RWPE2 (cell line): Measurements from ENCODE around the gene SLC6A18.

Source experiments
- ATAC-seq: fragments of 200-7000 bp; cut with Tn5 transposase; 3 replicates; pipeline ENCODE4 v1.9.1; 2021; ENCODE audit warnings: low read depth
- DNase-seq: peaks from one replicate; pipeline ENCODE4 v3.0.0-alpha.2; 2020; ENCODE audit warnings: low spot score
- H3K27ac ChIP-seq: fragments of 450-650 bp; 2 replicates; pipeline ENCODE4 v1.5.1; 2017; ENCODE audit warnings: mild to moderate bottlenecking; ENCODE audit not compliant: poor library complexity, severe bottlenecking
- H3K27me3 ChIP-seq: fragments of 250-450 bp; sonication (Bioruptor Pico); 2 replicates; pipeline ENCODE4 v1.5.1; 2021; ENCODE audit warnings: mild to moderate bottlenecking, moderate library complexity; ENCODE audit not compliant: insufficient read depth, poor library complexity, severe bottlenecking
- H3K36me3 ChIP-seq: fragments of 250-450 bp; sonication (Bioruptor Pico); 2 replicates; pipeline ENCODE4 v1.5.1; 2020; ENCODE audit warnings: low read depth, mild to moderate bottlenecking, moderate library complexity
- H3K4me1 ChIP-seq: fragments of 250-450 bp; sonication (Bioruptor Pico); 2 replicates; pipeline ENCODE4 v1.5.1; 2021; ENCODE audit warnings: mild to moderate bottlenecking, moderate library complexity; ENCODE audit not compliant: insufficient read depth, poor library complexity, severe bottlenecking
- H3K4me3 ChIP-seq: fragments of 250-450 bp; sonication (Bioruptor Pico); 2 replicates; pipeline ENCODE4 v1.5.1; 2021; ENCODE audit warnings: mild to moderate bottlenecking, moderate library complexity; ENCODE audit not compliant: severe bottlenecking
- H3K9me3 ChIP-seq: fragments of 250-450 bp; sonication (Bioruptor Pico); 2 replicates; pipeline ENCODE4 v1.5.1; 2021; ENCODE audit warnings: mild to moderate bottlenecking, moderate library complexity; ENCODE audit not compliant: severe bottlenecking
- TF ChIP-seq, protein P1 (sequence below): fragments of 450-650 bp; IDR thresholded peaks from one replicate; pipeline ENCODE4 v1.5.1; 2017; ENCODE audit warnings: mild to moderate bottlenecking, moderate library complexity; ENCODE audit not compliant: poor library complexity, severe bottlenecking

Gene SLC6A18

DNA sequence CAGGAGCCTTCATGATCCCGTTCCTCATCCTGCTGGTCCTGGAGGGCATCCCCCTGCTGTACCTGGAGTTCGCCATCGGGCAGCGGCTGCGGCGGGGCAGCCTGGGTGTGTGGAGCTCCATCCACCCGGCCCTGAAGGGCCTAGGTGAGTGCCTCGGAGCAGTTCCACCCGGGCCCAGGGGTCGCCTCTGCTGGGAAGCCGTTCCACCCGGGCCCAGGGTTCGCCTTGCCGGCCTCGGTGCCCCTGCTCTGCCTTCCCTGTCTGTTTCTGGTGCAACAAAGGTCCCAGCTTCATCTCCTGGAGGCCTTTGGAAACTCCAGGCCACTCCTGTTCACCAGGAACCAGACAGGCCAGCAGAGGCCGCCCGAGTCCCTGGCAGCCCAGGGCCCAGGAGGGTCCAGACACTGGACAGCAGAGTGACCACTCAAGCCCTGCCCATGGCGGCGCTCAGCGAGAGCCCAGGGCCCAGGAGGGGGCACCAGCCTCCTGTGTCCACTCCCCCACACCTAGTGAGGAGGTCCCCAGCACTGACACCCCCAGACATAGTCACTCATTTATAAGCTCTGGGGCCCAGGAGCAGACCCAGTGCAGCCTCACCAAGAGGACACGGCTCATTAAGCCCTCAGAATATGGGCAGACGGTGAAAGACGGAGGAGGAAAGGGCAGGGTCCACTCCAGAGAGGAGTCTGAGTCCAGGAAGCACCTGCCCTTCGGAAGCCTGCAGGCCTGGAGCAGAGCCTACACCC is 16.3 kb upstream of the SLC6A18 start:
- Histone ChIP-seq H3K4me1 (no peaks in the 10 kb centered on the region), H3K36me3 (no peaks in the 10 kb centered on the region), H3K27me3 (peaks cover 19% of the 10 kb centered on the region), H3K27ac (no peak overlapping the region), H3K4me3 (no peak overlapping the region), H3K9me3 (no peaks in the 10 kb centered on the region)
- DNase-seq (peak; percentile 72), ATAC-seq (peak; percentile 60)
- TF ChIP-seq, protein P1, sequence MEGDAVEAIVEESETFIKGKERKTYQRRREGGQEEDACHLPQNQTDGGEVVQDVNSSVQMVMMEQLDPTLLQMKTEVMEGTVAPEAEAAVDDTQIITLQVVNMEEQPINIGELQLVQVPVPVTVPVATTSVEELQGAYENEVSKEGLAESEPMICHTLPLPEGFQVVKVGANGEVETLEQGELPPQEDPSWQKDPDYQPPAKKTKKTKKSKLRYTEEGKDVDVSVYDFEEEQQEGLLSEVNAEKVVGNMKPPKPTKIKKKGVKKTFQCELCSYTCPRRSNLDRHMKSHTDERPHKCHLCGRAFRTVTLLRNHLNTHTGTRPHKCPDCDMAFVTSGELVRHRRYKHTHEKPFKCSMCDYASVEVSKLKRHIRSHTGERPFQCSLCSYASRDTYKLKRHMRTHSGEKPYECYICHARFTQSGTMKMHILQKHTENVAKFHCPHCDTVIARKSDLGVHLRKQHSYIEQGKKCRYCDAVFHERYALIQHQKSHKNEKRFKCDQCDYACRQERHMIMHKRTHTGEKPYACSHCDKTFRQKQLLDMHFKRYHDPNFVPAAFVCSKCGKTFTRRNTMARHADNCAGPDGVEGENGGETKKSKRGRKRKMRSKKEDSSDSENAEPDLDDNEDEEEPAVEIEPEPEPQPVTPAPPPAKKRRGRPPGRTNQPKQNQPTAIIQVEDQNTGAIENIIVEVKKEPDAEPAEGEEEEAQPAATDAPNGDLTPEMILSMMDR = peak; percentile 83

DNA sequence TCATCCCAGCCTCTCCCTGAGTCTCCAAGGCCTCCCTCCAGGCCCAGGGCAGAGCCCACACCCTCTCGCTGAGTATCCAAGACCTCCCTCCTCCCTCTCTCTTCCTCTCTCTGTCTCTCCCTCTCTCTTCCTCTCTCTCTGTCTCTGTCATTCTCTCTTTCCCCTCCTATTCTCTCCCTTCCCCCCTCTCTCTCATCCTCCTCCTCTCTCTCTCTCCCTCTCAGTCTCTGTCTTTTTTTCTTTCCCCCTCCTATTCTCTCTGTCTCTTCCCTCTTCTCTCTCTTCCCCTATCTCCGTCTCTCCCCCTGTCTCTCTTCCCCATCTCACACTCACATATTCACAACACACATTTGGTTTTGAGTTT is 15.7 kb upstream of the SLC6A18 start:
- DNase-seq = peak; percentile 44
- Histone ChIP-seq H3K9me3 (no peaks in the 10 kb centered on the region), H3K27ac (no peak overlapping the region), H3K27me3 (peaks cover 16% of the 10 kb centered on the region), H3K4me3 (no peak overlapping the region), H3K36me3 (no peaks in the 10 kb centered on the region), H3K4me1 (no peaks in the 10 kb centered on the region)
- no peak for ATAC-seq
- TF ChIP-seq, protein P1 = no peak

DNA sequence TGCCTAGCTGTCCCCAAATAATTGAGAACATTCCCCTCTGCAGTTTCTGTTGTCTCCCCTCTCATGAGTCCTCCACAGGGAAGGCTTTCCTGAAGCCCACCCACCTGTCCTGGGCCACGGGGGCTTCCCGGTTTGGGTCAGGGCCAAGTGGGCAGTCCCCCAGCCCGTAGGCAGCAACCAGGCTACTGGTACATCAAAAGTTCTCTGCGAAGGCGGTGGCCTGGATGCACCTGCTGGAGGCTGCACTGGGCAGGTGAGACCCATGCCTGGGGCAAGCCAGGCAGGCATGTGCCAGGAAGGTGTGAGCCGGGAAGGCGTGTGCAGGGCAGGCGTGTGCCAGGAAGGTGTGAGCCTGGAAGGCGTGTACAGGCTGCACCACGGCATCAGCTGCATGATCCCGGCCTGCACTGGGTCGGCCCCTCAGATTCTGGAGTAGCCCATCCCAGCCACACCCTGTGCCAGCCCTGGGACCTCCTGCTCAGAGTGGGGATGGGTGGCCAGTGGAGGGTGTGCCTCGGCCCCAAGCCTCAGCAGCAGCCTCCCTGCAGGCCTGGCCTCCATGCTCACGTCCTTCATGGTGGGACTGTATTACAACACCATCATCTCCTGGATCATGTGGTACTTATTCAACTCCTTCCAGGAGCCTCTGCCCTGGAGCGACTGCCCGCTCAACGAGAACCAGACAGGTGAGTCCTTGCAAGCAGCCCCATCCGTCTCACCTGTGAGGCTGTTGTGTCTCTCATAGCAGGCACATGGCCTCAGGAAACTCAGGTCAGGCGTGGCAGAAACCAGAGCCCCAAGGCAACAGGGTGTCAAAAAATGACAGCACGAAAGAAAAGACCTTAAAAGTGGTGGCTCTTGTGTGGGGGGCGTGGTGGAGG is 15.0 kb upstream of the SLC6A18 start:
- DNase-seq = peak; percentile 61
- H3K9me3 ChIP-seq = no peaks in the 10 kb centered on the region
- ATAC-seq = no peak
- TF ChIP-seq, protein P1 = no peak
- no peaks in the 10 kb centered on the region for H3K36me3 ChIP-seq
- H3K4me3 ChIP-seq = no peak overlapping the region
- H3K27me3 ChIP-seq = peaks cover 11% of the 10 kb centered on the region
- H3K27ac ChIP-seq = no peak overlapping the region
- H3K4me1 ChIP-seq = no peaks in the 10 kb centered on the region

DNA sequence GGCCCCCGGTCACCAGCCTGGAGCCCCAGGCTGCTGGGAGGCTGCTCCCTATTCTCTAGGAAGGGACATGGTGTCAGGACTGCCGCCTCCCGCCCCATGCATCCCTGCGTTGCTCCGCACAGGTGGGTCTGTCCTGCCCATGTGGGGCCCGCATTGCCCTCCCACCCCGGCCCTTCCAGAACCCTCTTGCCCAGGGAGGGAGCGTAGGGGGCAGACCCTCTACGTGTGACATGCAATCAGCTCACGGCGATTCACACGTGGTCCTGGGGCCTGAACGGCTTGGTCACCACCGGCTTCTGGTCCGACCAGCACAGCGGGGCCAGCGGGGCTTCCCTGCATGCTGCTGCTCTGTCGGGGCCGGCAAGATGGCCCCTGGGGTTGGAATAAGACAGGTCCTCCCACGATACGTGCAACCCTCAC is 14.3 kb upstream of the SLC6A18 start:
- peaks cover 5% of the 10 kb centered on the region for H3K27me3 ChIP-seq
- no peak for ATAC-seq
- no peaks in the 10 kb centered on the region for H3K9me3 ChIP-seq
- TF ChIP-seq, protein P1 = no peak
- peak; percentile 69 for DNase-seq
- H3K27ac ChIP-seq = no peak overlapping the region
- H3K4me1 ChIP-seq = no peaks in the 10 kb centered on the region
- no peaks in the 10 kb centered on the region for H3K36me3 ChIP-seq
- no peak overlapping the region for H3K4me3 ChIP-seq
